HG03432 (cell line): Measurements from ENCODE around the gene TSPAN7.
A peak's percentile ranks its signal among the peaks of the same experiment; 100 is the strongest.

Experiments
- ATAC-seq: cut with Tn5 transposase; IDR thresholded peaks from one replicate; pipeline ENCODE4 v1.9.1; 2021; ENCODE audit warnings: mild to moderate bottlenecking, moderate library complexity; ENCODE audit not compliant: unreplicated experiment

Gene TSPAN7

GRCh38 chrX:38594434-38594833 is 33.1 kb downstream of the TSPAN7 start:
- no peak for ATAC-seq

- ATAC-seq, result no peak
Measured at GRCh38 chrX:38595801-38596200, 34.5 kb downstream of the TSPAN7 start.

- no peak for ATAC-seq
Measured at GRCh38 chrX:38596939-38597338, 35.6 kb downstream of the TSPAN7 start.

GRCh38 chrX:38599796-38600755 is 38.7 kb downstream of the TSPAN7 start:
- no peak for ATAC-seq

GRCh38 chrX:38601866-38602265 is 40.5 kb downstream of the TSPAN7 start:
- ATAC-seq, result no peak

GRCh38 chrX:38606821-38607220 is 45.5 kb downstream of the TSPAN7 start:
- no peak for ATAC-seq

- no peak for ATAC-seq
Measured at GRCh38 chrX:38607976-38608375, 46.6 kb downstream of the TSPAN7 start.

- no peak for ATAC-seq
Measured at GRCh38 chrX:38610849-38611248, 49.5 kb downstream of the TSPAN7 start.

GRCh38 chrX:38612281-38612680 is 50.9 kb downstream of the TSPAN7 start:
- ATAC-seq, result no peak

GRCh38 chrX:38614485-38614884 is 53.1 kb downstream of the TSPAN7 start:
- ATAC-seq, result no peak

GRCh38 chrX:38616904-38617303 is 55.6 kb downstream of the TSPAN7 start:
- no peak for ATAC-seq

GRCh38 chrX:38618180-38618579 is 56.8 kb downstream of the TSPAN7 start:
- ATAC-seq, result no peak

GRCh38 chrX:38620623-38621022 is 59.3 kb downstream of the TSPAN7 start:
- ATAC-seq, result no peak

GRCh38 chrX:38626296-38626695 is 65.0 kb downstream of the TSPAN7 start:
- ATAC-seq, result no peak

GRCh38 chrX:38627683-38628082 is 66.3 kb downstream of the TSPAN7 start:
- peak; percentile 81 for ATAC-seq

- no peak for ATAC-seq
Measured at GRCh38 chrX:38628587-38628986, 67.2 kb downstream of the TSPAN7 start.

- no peak for ATAC-seq
Measured at GRCh38 chrX:38632516-38632915, 71.2 kb downstream of the TSPAN7 start.

- no peak for ATAC-seq
Measured at GRCh38 chrX:38634665-38635064, 73.3 kb downstream of the TSPAN7 start.

- no peak for ATAC-seq
Measured at GRCh38 chrX:38636949-38637819, 75.8 kb downstream of the TSPAN7 start.

GRCh38 chrX:38638952-38639529 is 77.7 kb downstream of the TSPAN7 start:
- no peak for ATAC-seq

GRCh38 chrX:38639730-38640129 is 78.4 kb downstream of the TSPAN7 start:
- no peak for ATAC-seq
